Fibroblast of mammary gland (primary cell): ENCODE measurements around the gene MACF1.
"Not testable (repeated sequence)": the region's sequence is repeated elsewhere in the genome, so short reads cannot be mapped to it uniquely, and the experiment has no call there.

ENCODE experiments used
- DNase-seq: peaks from one replicate; pipeline ENCODE4 v3.0.0-alpha.2; 2010; ENCODE audit warnings: low read depth
- H3K4me3 ChIP-seq: 2 replicates; pipeline ENCODE4 v1.5.1; 2011; ENCODE audit warnings: low read depth, mild to moderate bottlenecking, low read length, moderate library complexity; ENCODE audit not compliant: control insufficient read depth
- TF ChIP-seq, protein P1 (sequence below): conservative IDR thresholded peaks from 2 replicates; pipeline ENCODE4 v1.5.1; 2011; ENCODE audit warnings: low read depth, low read length, inconsistent platforms; ENCODE audit not compliant: control insufficient read depth, insufficient read depth

MACF1 gene, protein sequence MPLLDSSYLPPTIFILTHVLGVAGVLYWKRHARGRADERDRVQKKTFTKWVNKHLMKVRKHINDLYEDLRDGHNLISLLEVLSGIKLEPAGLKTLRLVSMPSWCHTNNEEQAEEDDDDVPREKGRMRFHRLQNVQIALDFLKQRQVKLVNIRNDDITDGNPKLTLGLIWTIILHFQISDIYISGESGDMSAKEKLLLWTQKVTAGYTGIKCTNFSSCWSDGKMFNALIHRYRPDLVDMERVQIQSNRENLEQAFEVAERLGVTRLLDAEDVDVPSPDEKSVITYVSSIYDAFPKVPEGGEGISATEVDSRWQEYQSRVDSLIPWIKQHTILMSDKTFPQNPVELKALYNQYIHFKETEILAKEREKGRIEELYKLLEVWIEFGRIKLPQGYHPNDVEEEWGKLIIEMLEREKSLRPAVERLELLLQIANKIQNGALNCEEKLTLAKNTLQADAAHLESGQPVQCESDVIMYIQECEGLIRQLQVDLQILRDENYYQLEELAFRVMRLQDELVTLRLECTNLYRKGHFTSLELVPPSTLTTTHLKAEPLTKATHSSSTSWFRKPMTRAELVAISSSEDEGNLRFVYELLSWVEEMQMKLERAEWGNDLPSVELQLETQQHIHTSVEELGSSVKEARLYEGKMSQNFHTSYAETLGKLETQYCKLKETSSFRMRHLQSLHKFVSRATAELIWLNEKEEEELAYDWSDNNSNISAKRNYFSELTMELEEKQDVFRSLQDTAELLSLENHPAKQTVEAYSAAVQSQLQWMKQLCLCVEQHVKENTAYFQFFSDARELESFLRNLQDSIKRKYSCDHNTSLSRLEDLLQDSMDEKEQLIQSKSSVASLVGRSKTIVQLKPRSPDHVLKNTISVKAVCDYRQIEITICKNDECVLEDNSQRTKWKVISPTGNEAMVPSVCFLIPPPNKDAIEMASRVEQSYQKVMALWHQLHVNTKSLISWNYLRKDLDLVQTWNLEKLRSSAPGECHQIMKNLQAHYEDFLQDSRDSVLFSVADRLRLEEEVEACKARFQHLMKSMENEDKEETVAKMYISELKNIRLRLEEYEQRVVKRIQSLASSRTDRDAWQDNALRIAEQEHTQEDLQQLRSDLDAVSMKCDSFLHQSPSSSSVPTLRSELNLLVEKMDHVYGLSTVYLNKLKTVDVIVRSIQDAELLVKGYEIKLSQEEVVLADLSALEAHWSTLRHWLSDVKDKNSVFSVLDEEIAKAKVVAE (N-terminal part only)

DNA sequence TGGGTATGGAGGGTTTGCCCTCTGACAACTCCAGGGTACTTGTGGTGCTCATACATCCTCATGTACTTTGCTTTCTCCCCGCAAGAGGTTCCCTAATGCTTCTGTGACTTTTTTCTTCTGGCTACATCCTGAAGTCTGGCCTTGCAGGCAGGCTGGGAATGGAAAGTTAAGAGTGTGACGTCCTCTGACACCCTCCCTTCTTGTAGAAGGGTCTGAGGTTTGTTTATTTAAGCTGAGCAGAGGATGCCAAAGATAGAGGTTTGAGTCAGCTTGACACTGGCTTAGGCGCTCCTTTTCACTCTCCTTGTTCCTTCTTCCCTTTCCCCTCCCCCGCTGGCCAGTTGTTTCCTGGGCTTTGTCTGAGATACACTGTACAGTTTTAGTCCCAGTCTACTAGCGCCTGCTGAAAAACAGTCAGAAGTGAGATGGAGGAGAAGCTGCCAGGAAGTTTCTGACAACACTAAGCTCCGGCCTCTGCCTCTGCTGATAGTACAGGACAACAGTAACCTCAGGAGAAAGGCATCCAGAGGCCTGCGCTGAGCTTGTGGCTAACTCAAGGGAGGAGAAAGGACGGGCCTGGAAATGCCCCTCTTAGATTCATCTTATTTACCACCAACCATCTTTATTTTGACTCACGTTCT lies at the start of gene MACF1:
MACF1 (plus strand) TSS at position 255 of the 641 bp plus-strand sequence; CDS start at position 583, 328 bp downstream.
- peak within 1 kb of the TSS; percentile 69 for H3K4me3 ChIP-seq
- TF ChIP-seq, protein P1, sequence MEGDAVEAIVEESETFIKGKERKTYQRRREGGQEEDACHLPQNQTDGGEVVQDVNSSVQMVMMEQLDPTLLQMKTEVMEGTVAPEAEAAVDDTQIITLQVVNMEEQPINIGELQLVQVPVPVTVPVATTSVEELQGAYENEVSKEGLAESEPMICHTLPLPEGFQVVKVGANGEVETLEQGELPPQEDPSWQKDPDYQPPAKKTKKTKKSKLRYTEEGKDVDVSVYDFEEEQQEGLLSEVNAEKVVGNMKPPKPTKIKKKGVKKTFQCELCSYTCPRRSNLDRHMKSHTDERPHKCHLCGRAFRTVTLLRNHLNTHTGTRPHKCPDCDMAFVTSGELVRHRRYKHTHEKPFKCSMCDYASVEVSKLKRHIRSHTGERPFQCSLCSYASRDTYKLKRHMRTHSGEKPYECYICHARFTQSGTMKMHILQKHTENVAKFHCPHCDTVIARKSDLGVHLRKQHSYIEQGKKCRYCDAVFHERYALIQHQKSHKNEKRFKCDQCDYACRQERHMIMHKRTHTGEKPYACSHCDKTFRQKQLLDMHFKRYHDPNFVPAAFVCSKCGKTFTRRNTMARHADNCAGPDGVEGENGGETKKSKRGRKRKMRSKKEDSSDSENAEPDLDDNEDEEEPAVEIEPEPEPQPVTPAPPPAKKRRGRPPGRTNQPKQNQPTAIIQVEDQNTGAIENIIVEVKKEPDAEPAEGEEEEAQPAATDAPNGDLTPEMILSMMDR, result peak; percentile 66
- DNase-seq, result peak; percentile 97

DNA sequence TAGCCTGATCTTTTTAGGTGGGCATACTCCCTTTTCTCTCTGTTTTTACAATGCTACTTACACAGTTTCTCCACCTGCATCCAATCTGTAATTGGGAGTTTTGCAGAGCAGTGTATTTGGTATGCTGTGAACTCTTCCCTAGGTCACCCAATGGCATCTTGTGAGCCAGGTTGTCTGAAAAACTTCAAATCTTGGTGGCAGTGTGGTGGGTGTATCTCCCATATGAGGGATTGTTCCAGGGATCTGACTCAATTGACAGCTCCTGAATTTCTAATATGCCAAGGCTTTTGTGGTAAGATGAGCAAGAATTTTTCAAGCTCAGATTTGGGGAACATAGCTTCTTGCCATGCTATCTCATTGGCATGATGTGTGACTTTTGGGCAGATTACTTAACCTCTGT lies 47.2 kb upstream of the MACF1 start:
- DNase-seq, result no peak
- H3K4me3 ChIP-seq, result no peak overlapping the region
- TF ChIP-seq, protein P1, result no peak

DNA sequence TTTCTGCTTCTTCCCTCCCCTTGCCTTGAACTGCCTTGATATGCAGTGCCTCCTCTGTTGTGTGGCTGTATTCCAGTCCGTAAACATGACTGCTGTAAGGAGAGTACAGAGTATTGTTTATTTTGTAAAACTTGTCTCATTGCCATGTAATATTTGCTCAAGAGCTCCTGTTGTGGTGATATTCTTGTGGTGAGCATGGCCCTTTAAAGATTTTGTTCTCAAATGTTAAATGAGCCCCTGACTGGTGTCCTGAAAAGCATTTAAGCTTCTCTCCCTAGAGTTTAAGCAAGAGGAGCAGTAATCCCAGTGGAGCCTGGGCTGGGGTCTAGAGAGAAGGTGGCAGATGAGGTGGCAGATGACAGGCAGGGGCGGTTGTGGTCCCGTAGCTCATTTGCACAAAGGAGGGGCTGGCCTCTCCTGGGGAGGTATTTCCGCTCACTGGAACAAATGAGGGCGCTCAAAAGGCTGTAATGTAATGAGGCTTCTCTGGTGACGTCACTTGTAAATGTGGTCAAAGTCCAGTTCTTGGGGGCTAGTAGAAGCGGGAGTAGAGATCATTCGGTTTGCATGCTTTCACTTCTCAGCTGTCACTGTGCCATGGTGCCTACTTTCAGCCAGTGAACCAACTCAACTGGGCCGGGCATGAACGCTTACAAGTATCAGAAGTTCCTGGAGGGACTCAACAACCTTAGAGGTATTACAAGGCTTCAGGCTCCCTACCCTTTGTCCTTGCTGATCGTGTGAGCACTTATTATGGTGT lies 46.0 kb upstream of the MACF1 start:
- TF ChIP-seq, protein P1, result no peak
- H3K4me3 ChIP-seq, result no peak overlapping the region
- no peak for DNase-seq

DNA sequence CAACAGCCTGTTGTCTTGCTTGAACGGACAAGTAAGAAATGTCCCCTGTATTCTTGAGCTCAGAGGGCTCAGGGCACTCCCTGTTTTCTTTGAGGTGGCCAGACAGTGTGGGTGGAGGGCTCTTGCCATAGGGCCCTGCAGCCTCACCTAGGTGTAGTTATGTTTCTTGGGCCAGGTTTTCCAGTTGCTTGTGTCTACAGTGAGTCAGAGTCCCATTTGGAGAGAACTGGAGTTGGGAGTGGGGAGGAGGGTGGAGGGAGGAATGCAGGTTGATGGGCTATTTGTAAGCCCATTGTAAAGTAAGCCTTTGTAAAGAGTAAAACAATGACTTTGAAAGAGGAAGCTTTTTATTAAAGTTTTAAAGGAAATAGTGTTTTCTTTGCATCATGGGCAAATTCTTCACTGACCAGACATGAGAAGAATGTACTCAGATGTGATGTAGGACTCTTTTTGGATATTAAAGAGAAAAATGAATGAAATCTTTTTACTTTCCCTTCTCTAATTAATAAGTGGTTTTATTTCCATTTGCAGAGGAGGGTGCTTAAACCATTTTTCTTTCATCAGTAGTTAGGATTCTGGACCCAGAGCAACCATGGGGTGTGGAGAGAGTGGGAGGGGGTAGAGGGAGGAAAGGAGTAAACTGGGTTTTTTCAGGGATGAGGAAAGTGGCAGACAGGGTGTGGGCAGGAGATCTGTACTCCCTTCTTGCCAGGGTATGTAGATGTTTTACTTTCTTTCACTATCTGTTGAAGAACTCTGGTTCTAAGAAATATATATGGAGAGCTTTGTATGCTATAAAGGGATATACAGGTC lies 45.1 kb upstream of the MACF1 start:
- DNase-seq, result no peak
- TF ChIP-seq, protein P1, result no peak
- no peak overlapping the region for H3K4me3 ChIP-seq

DNA sequence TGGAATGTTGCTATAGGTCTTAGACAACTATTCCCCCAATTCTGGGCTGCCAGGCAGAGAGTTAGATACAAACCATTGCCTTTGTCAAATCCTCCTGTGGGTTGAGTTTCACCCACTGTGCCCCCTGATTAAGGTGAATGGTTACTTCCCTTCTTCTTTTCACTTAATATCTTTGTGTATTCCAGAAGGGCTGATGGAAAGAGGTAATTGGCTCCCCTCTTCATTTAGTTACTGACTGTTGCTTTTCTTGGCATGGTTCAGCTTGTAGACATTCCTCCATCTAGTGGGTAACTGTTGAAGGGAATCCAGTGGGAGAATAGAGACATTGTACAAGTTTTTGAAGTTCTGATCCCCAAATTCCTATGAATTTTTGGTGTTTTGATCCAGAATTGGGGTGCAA lies 43.8 kb upstream of the MACF1 start:
- TF ChIP-seq, protein P1, result no peak
- no peak overlapping the region for H3K4me3 ChIP-seq
- DNase-seq, result no peak

DNA sequence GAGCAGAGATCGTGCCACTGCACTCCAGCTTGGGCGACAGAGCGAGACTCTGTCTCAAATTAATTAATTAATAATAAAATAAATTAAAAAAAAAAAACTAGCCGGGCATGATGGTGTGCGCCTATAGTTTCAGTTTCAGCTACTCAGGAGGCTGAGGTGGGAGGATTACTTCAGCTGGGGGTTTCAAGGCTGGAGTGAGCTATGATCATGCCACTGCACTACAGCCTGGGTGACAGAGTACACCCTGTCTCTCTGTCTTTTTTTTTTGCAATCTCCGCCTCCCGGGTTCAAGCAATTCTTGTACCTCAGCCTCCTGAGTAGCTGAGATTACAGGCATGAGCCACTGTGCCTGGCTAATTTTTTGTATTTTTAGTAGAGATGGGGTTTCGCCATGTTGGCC lies 42.7 kb upstream of the MACF1 start:
- not testable (repeated sequence) for H3K4me3 ChIP-seq, DNase-seq
